Coronary artery (tissue), 2 donors: Measurements from ENCODE around the gene MYADM.
A peak's percentile ranks its signal among the peaks of the same experiment; 100 is the strongest.

ENCODE experiments used
- DNase-seq: peaks from one replicate; pipeline ENCODE4 v3.0.0-alpha.2; 2017; ENCODE audit warnings: low spot score
- H3K27ac ChIP-seq, 2 donors: fragments of 200-600 bp; sonication (generic); one replicate each; pipeline ENCODE4 v1.5.1; 2016 to 2019
- H3K4me3 ChIP-seq: fragments of 200-600 bp; sonication (generic); 2 replicates; pipeline ENCODE4 v1.5.1; 2016; ENCODE audit warnings: mild to moderate bottlenecking, moderate library complexity
- TF ChIP-seq, protein P1 (sequence below): fragments of 200-600 bp; sonication (generic); IDR thresholded peaks from one replicate; pipeline ENCODE4 v1.5.1; 2019; ENCODE audit warnings: antibody characterized with exemption

MYADM gene

DNA sequence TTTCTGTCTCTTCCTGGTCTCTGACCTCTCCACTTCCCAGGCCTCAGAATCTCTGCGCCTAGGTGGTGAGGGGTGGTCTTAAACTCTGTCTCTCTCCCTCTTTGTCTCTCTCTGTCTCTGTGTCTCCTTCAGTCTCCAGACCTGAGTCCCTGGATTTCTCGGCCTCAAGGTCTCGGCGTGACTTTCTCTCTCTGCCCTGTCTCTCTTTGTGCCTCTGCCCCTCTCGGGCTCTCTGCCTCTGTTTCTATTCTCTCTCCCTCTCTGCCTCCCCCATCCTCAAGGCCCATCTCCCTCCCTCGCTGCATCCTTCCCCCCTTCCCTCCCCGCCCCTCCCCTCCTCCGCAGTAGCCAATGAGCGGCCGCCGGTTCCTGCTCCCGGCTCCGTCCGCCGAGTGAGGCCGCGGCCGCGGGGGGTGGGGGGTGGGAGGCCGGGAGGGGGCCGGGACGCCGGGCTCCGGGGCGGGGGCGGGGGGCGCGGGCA lies 41.3 kb downstream of the MYADM start, which contains the start of gene CACNG7:
Gene CACNG7, plus strand, starts transcription at position 344 of the 481 bp plus-strand sequence. CDS start 3,554 bp downstream, outside the sequence.
- no peak for DNase-seq
- TF ChIP-seq, protein P1, sequence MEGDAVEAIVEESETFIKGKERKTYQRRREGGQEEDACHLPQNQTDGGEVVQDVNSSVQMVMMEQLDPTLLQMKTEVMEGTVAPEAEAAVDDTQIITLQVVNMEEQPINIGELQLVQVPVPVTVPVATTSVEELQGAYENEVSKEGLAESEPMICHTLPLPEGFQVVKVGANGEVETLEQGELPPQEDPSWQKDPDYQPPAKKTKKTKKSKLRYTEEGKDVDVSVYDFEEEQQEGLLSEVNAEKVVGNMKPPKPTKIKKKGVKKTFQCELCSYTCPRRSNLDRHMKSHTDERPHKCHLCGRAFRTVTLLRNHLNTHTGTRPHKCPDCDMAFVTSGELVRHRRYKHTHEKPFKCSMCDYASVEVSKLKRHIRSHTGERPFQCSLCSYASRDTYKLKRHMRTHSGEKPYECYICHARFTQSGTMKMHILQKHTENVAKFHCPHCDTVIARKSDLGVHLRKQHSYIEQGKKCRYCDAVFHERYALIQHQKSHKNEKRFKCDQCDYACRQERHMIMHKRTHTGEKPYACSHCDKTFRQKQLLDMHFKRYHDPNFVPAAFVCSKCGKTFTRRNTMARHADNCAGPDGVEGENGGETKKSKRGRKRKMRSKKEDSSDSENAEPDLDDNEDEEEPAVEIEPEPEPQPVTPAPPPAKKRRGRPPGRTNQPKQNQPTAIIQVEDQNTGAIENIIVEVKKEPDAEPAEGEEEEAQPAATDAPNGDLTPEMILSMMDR, result no peak
- H3K27ac ChIP-seq, result no peak within 1 kb of the TSS
- H3K4me3 ChIP-seq, result peak within 1 kb of the TSS; percentile 48

- no peak for DNase-seq
- Histone ChIP-seq H3K27ac (no peak overlapping the region), H3K4me3 (peak overlapping the region; percentile 6)
- TF ChIP-seq, protein P1, result no peak
Measured at GRCh38 chr19:53909471-53910169, 41.9 kb downstream of the MYADM start.

- no peak overlapping the region for H3K27ac ChIP-seq
- TF ChIP-seq, protein P1, result no peak
- H3K4me3 ChIP-seq, result no peak overlapping the region
- no peak for DNase-seq
Measured at GRCh38 chr19:53910170-53910518, 42.5 kb downstream of the MYADM start.

DNA sequence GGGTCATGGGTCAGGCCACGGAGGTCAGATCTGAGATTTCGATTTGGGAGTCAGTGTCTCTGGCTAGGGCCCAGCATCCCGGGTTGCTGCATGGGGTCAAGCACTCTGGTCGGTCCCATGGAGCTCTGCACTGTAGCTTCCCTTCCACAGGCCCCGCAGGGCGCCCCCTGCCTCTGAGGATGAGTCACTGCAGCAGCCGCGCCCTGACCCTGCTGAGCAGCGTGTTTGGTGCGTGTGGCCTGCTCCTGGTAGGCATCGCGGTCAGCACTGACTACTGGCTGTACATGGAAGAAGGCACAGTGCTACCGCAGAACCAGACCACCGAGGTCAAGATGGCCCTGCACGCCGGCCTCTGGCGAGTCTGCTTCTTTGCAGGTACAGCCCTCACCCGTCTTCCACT lies 45.0 kb downstream of the MYADM start:
- no peak overlapping the region for H3K27ac ChIP-seq
- no peak overlapping the region for H3K4me3 ChIP-seq
- no peak for DNase-seq
- TF ChIP-seq, protein P1, result no peak

DNA sequence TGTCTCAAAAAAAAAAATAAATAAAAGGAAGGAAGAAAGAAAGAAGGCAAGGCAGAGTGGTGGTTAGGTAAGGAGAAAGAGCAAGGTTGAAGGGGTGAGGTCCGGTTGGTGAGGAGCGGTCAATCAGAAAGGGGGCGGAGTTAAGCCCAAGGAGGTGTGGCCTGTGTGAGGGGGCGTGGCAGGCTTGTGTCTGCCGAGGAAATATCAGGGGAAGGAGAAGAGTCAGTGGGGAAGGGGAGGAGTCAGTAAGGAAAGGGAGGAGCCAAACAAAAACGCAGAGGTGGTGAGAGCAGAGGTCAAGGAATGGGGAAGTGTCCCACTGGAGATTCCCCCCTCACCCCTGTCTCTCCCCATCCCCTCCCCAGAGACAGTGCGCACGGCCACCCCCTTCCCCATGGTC lies 47.3 kb downstream of the MYADM start:
- no peak for DNase-seq
- TF ChIP-seq, protein P1, result no peak
- Histone ChIP-seq H3K27ac (no peak overlapping the region), H3K4me3 (no peak overlapping the region)

DNA sequence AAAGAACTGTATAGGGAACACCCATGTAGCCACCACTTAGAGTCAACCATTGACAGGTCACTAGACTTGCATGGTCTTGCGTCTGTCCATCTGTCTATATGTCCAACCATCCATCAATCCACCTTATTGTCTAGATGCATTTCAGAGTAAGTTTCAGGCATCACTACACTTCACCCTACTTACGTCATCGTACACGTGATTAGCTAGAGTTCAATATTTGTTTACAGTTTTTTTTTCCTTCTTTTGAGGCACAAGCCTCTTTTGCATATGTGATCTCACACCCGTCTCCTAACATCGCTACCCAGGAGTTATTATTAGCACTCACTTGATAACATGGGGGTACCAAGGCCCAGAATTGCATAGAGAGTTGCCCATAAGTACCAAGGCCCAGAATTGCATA lies 48.3 kb downstream of the MYADM start:
- DNase-seq, result no peak
- no peak overlapping the region for H3K4me3 ChIP-seq
- TF ChIP-seq, protein P1, result no peak
- H3K27ac ChIP-seq, result no peak overlapping the region

GRCh38 chr19:53917356-53917755 lies 49.7 kb downstream of the MYADM start:
- no peak for DNase-seq
- Histone ChIP-seq H3K4me3 (no peak overlapping the region), H3K27ac (no peak overlapping the region)
- TF ChIP-seq, protein P1, result no peak
